ENCODE data around the gene CYP4A22. TPM values are rescaled to one million over a fixed set of nuclear protein-coding genes. Genes with fewer than 3 reads are reported as not detected.

The CYP4A22 gene
- total RNA-seq, 3 donors from 2014 or later (not counting 1 experiment from before 2014, with no cell fraction given): not detected

DNA sequence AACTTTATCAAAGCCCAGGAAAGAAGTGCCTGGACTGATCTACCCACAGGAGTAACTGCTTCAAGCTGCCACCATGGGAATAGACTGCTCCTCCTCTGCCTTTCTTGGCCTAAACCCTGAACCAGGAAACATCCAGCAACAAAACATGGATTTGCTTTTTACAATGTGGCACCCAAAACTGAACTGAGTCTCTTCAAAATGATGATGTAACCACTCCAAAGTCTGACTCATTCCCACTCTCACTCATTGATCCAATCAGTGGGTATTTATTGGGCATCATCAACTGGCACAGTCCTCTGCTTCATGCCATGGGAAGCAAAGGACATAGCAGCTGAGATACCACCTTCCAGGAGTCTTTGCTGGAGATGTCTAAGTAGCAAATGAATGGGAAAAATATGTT lies 23.5 kb downstream of the CYP4A22 start:
- H3K4me3 Mint-ChIP-seq: no peak overlapping the region

DNA sequence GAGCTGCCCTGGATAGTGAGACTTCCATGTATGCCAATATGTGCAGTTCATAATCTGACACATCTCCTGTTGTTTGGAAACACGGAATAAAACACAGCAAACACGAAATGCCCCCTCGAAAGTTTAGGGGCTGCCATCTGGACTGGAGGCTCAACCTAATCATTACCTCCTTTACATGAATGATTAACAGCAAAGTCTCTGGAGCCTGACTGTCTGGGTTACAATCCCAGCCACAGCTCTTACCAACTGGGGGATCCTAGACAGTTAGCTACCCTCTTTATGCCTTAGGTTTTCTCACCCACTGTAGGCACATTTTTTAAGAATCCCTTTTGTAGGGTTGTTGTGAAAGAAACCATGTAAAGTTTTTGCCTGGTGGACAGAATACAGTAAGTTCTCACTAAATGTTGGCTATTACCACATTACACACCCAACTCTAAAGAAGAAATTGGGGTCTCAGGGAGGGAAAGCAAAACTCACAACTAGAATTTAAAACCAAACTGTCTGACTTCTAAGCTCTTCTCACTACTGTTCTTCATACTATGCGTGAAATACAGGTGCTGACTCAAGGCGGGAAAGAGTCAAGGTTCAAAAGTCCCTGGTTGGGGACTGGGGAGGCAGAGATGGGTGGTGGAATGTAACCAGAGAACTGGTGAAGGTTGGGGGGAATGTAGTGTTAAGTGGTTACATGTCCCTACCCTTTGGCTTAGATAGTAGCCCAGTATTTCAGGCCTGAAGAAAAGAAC lies 24.2 kb downstream of the CYP4A22 start:
- Mint-ChIP-seq H3K4me3 (no peak overlapping the region), H3K9me3 (no peaks in the 10 kb centered on the region), H3K27ac (no peak overlapping the region), H3K4me1 (no peaks in the 10 kb centered on the region), H3K27me3 (ENCODE audit: low read depth in 2 of 2) (peaks cover 10 to 13% of the 10 kb centered on the region in 2 donors), H3K36me3 (no peaks in the 10 kb centered on the region)
- H3K9me3 ChIP-seq (ENCODE audit: control insufficient read depth, insufficient read depth, low read length): no peaks in the 10 kb centered on the region
- intact Hi-C loops (cut with micrococcal nuclease): no loop called here
- ATAC-seq (no peak), DNase-seq (no peak)
- no peak overlapping the region for H3K4me3 ChIP-seq (ENCODE audit: low read length)
- no peaks in the 10 kb centered on the region for H3K4me1 ChIP-seq (ENCODE audit: control insufficient read depth, insufficient read depth, low read length)
- TF ChIP-seq, protein P1, sequence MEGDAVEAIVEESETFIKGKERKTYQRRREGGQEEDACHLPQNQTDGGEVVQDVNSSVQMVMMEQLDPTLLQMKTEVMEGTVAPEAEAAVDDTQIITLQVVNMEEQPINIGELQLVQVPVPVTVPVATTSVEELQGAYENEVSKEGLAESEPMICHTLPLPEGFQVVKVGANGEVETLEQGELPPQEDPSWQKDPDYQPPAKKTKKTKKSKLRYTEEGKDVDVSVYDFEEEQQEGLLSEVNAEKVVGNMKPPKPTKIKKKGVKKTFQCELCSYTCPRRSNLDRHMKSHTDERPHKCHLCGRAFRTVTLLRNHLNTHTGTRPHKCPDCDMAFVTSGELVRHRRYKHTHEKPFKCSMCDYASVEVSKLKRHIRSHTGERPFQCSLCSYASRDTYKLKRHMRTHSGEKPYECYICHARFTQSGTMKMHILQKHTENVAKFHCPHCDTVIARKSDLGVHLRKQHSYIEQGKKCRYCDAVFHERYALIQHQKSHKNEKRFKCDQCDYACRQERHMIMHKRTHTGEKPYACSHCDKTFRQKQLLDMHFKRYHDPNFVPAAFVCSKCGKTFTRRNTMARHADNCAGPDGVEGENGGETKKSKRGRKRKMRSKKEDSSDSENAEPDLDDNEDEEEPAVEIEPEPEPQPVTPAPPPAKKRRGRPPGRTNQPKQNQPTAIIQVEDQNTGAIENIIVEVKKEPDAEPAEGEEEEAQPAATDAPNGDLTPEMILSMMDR (IDR thresholded peaks at IDR 0.05): no peak
- WGBS (ENCODE audit: insufficient coverage): 71% methylated on average over 3 of the region's 5 CpGs
- H3K27me3 ChIP-seq (ENCODE audit: control insufficient read depth, insufficient read depth, low read length): no peaks in the 10 kb centered on the region
- no peak overlapping the region for H3K27ac ChIP-seq (ENCODE audit: low read length)
- H3K36me3 ChIP-seq (ENCODE audit: control insufficient read depth, insufficient read depth, low read length): no peaks in the 10 kb centered on the region

More for the DNA sequence above, 23.5 kb downstream of the CYP4A22 start:
- H3K4me3 ChIP-seq (ENCODE audit: low read length): no peak overlapping the region
- Mint-ChIP-seq H3K27ac (no peak overlapping the region), H3K27me3 (ENCODE audit: low read depth in 2 of 2) (peaks cover 13% of the 10 kb centered on the region in 2 donors), H3K9me3 (no peaks in the 10 kb centered on the region), H3K4me1 (no peaks in the 10 kb centered on the region), H3K36me3 (no peaks in the 10 kb centered on the region)
- DNase-seq (no peak), ATAC-seq (no peak)
- intact Hi-C loops (cut with micrococcal nuclease): no loop called here
- H3K27ac ChIP-seq (ENCODE audit: low read length): no peak overlapping the region
- H3K36me3 ChIP-seq (ENCODE audit: control insufficient read depth, insufficient read depth, low read length): no peaks in the 10 kb centered on the region
- H3K9me3 ChIP-seq (ENCODE audit: control insufficient read depth, insufficient read depth, low read length): no peaks in the 10 kb centered on the region
- TF ChIP-seq, protein P1 (IDR thresholded peaks at IDR 0.05): no peak
- no peaks in the 10 kb centered on the region for H3K27me3 ChIP-seq (ENCODE audit: control insufficient read depth, insufficient read depth, low read length)
- no peaks in the 10 kb centered on the region for H3K4me1 ChIP-seq (ENCODE audit: control insufficient read depth, insufficient read depth, low read length)

DNA sequence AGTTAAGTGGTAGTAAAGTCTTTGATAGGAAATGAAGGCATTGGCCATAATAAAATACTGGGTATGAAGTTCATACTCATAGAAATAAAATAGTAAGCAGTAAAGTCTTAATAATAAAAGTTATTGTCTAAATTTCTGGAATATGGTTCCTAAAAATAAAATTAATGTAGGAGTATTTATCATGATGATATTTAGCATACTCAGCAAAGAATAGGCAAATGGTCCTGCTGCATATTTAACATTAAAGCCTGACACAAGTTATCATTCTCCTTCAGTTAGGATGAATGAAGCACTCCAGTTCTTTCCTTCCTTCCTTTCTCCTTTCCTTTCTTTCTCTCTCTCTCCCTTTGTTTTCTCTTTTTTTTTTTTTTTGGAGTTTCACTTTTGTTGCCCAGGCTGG lies 27.3 kb downstream of the CYP4A22 start:
- Mint-ChIP-seq H3K27me3 (ENCODE audit: low read depth in 2 of 2) (peaks cover 24 to 31% of the 10 kb centered on the region in 2 donors), H3K36me3 (no peaks in the 10 kb centered on the region), H3K4me1 (no peaks in the 10 kb centered on the region), H3K4me3 (no peak overlapping the region), H3K27ac (no peak overlapping the region), H3K9me3 (no peaks in the 10 kb centered on the region)
- no peak for DNase-seq
- no peak overlapping the region for H3K27ac ChIP-seq (ENCODE audit: low read length)
- no peaks in the 10 kb centered on the region for H3K36me3 ChIP-seq (ENCODE audit: control insufficient read depth, insufficient read depth, low read length)
- no peak overlapping the region for H3K4me3 ChIP-seq (ENCODE audit: low read length)
- intact Hi-C loops (cut with micrococcal nuclease): no loop called here
- ATAC-seq: no peak
- no peaks in the 10 kb centered on the region for H3K4me1 ChIP-seq (ENCODE audit: control insufficient read depth, insufficient read depth, low read length)
- no peaks in the 10 kb centered on the region for H3K27me3 ChIP-seq (ENCODE audit: control insufficient read depth, insufficient read depth, low read length)
- H3K9me3 ChIP-seq (ENCODE audit: control insufficient read depth, insufficient read depth, low read length): no peaks in the 10 kb centered on the region
- TF ChIP-seq, protein P1 (IDR thresholded peaks at IDR 0.05): no peak

DNA sequence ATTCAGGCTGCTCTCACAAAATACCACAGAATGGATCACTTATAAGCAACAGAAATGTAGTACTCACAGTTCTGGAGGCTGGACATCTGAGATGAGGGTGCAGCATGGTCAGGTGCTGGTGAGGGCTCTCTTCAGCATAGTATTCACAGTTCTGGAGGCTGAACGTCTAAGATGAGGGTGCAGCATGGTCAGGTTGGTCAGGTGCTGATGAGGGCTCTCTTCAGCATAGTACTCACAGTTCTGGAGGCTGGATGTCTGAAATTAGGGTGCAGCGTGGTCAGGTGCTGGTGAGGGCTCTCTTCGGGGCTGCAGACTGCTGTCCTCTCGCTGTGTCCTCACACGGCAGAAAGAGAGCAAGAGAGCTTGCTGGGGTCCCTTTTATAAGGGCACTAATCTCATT lies 35.5 kb downstream of the CYP4A22 start:
- no peak for ATAC-seq
- 84% methylated on average over 5 of the region's 5 CpGs for whole genome bisulfite sequencing (ENCODE audit: insufficient coverage)
- Mint-ChIP-seq H3K4me3 (no peak overlapping the region), H3K27ac (no peak overlapping the region), H3K36me3 (no peaks in the 10 kb centered on the region), H3K4me1 (peaks cover 4 to 9% of the 10 kb centered on the region in 2 donors), H3K9me3 (no peaks in the 10 kb centered on the region), H3K27me3 (ENCODE audit: low read depth in 2 of 2) (peaks cover 17 to 43% of the 10 kb centered on the region in 2 donors)
- no peak for DNase-seq
- H3K9me3 ChIP-seq (ENCODE audit: control insufficient read depth, insufficient read depth, low read length): no peaks in the 10 kb centered on the region
- TF ChIP-seq, protein P1 (IDR thresholded peaks at IDR 0.05): no peak
- H3K27ac ChIP-seq (ENCODE audit: low read length): no peak overlapping the region
- H3K27me3 ChIP-seq (ENCODE audit: control insufficient read depth, insufficient read depth, low read length): peaks cover 2% of the 10 kb centered on the region
- intact Hi-C loops (cut with micrococcal nuclease): no loop called here
- no peak overlapping the region for H3K4me3 ChIP-seq (ENCODE audit: low read length)
- no peaks in the 10 kb centered on the region for H3K36me3 ChIP-seq (ENCODE audit: control insufficient read depth, insufficient read depth, low read length)
- no peaks in the 10 kb centered on the region for H3K4me1 ChIP-seq (ENCODE audit: control insufficient read depth, insufficient read depth, low read length)
